HFFc6 (cell line): ENCODE data around the gene LRRC27. TPM values are rescaled to one million over a fixed set of nuclear protein-coding genes. Genes with fewer than 3 reads are reported as not detected.
A peak's percentile ranks its signal among the peaks of the same experiment; 100 is the strongest.

ENCODE experiments used
- DNase-seq: peaks from one replicate; pipeline ENCODE4 v3.0.0-alpha.2; 2018
- H3K27ac Mint-ChIP-seq: 2 replicates; pipeline ENCODE4 v1.8.0; 2020; ENCODE audit warnings: mild to moderate bottlenecking, mixed read lengths
- H3K27me3 Mint-ChIP-seq: 2 replicates; pipeline ENCODE4 v1.8.0; 2021; ENCODE audit warnings: mild to moderate bottlenecking, moderate library complexity, mixed read lengths; ENCODE audit not compliant: insufficient read depth
- H3K36me3 Mint-ChIP-seq: 2 replicates; pipeline ENCODE4 v1.8.0; 2021; ENCODE audit warnings: low read depth, mixed read lengths
- H3K4me1 Mint-ChIP-seq: 2 replicates; pipeline ENCODE4 v1.8.0; 2020; ENCODE audit warnings: low read depth, mixed read lengths
- H3K4me3 Mint-ChIP-seq: 2 replicates; pipeline ENCODE4 v1.8.0; 2020; ENCODE audit warnings: mild to moderate bottlenecking, moderate library complexity, mixed read lengths
- H3K9me3 Mint-ChIP-seq: 2 replicates; pipeline ENCODE4 v1.8.0; 2020; ENCODE audit warnings: mild to moderate bottlenecking, mixed read lengths
- CTCF ChIP-seq: fragments of 200-600 bp; sonication (generic); IDR thresholded peaks from 2 replicates; pipeline ENCODE4 v1.5.0; 2021; ENCODE audit warnings: antibody characterized with exemption, mild to moderate bottlenecking
- total RNA-seq, 6 experiments: library from RNA; stranded (reverse); fragmentation: NEBNext Ultra II Directional; extraction: Animal tissue kit (Norgen Biotek cat#: 25700); gene quantifications; 2 replicates in 1 of 6; 3 replicates in 5 of 6; pipeline ENCODE4 v1.2.3, GENCODE V29; 2021

The LRRC27 gene
- total RNA-seq, 6 experiments from 2014 or later: 4.7 to 6.7 (median 6.0) TPM

DNA sequence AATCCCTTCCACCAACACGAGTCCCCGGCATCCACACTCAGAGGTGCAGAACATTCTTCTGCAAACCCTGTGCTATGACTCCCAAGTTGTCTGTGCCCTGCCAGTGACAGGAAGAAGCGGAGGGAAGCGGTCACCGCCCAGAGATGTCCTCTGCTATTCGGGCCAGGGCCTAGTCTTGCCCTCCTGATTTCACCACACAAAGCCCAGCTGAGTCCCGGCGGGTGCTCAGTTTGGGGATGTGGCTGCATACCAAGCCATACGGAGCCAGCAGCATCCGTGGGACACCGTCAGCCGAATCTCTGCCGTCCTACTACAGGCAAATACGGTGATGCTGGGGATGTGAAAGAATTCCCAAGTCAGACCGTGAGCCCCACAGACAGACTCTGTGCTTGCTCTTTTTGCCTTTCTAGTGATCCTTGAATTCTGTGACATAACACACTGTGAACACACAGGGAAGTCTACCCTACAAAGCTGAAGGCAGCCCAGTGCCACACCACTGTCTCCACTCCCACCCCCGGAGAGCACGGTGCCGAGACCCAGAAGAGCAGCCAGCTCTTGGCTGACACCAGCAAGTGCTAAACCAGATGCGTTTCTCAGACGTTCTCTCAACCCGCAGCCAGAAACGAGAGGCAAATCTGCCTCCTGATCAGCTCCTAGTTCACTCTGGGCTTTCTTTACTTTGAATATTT is 26.2 kb upstream of the LRRC27 start:
- no peak for TF ChIP-seq CTCF
- no peaks in the 10 kb centered on the region for H3K4me1 Mint-ChIP-seq
- H3K36me3 Mint-ChIP-seq: no peaks in the 10 kb centered on the region; the same call in 1 of the 2 replicates
- H3K27me3 Mint-ChIP-seq: peaks cover 23% of the 10 kb centered on the region
- no peaks in the 10 kb centered on the region for H3K9me3 Mint-ChIP-seq
- no peak for DNase-seq
- H3K4me3 Mint-ChIP-seq: no peak overlapping the region
- no peak overlapping the region for H3K27ac Mint-ChIP-seq

DNA sequence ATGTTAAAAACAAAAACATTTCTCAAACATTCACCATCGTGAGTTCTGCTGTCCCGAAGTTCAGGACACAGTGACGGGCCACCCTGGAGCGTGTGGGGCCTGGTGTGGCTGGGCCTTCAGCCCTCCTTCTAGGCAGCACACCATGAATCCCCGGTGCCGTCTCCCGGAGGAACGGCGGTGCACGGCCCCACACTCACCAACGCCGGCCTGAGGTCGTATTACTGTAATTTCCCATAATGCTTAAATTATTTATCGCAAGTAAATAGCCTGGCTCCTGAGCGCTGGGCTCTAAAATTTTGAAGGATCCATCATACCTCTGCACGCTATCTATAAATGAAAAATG is 25.7 kb upstream of the LRRC27 start:
- Mint-ChIP-seq H3K27ac (no peak overlapping the region), H3K4me3 (no peak overlapping the region), H3K9me3 (no peaks in the 10 kb centered on the region), H3K27me3 (peaks cover 19% of the 10 kb centered on the region), H3K36me3 (no peaks in the 10 kb centered on the region; the same call in 1 of the 2 replicates), H3K4me1 (no peaks in the 10 kb centered on the region)
- TF ChIP-seq CTCF: no peak
- DNase-seq: no peak

- DNase-seq: no peak
- H3K27me3 Mint-ChIP-seq: peaks cover 19% of the 10 kb centered on the region
- no peaks in the 10 kb centered on the region for H3K9me3 Mint-ChIP-seq
- no peak overlapping the region for H3K27ac Mint-ChIP-seq
- no peak for TF ChIP-seq CTCF
- H3K36me3 Mint-ChIP-seq: no peaks in the 10 kb centered on the region; the same call in 1 of the 2 replicates
- H3K4me1 Mint-ChIP-seq: no peaks in the 10 kb centered on the region
- peak overlapping the region; percentile 71 for H3K4me3 Mint-ChIP-seq
Measured at GRCh38 chr10:132306864-132307751, 24.9 kb upstream of the LRRC27 start.

DNA sequence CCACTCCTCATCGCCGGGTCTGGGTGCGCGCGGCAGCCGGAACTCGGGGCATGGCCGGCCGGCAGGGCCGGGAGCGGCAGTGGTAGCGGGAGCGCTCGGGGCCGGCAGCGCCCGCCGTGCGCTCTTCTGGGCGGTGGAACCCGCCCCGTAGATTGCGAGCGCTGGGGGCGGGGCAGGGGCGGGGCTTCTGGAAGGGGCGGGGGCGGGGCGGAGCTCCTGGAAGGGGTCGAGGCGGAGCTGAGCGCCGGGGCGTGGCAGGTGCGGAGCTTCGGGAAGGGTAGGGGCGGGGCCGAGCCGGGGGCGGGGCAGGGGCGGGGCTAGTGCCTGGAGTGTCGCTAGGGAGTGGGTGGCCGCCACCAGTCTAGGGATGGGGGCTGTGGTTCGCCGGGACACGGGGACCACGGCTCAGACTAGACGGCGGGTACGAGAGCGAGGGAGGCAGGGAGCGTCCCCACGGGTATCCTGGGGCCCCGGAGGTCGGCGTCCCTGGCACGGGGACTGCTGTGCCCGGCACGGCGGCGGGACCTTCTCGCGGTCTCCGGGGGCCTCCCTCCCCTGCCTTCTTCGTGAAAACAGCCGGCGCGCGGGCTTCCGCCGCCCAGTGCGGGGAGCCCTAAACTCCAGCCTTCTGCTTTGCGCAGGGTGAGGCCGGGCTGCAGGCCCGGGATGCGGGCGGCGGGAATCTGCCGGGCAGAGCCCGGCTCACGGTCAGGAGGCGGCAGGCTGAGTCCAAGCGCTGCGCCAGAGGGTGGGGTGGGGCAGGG is 24.0 kb upstream of the LRRC27 start, which contains the start of gene STK32C:
Gene STK32C (minus strand): TSS at position 128 of the 764 bp plus-strand sequence. CDS start 117 bp downstream, at position 11.
- H3K9me3 Mint-ChIP-seq: no peaks in the 10 kb centered on the region
- peak; percentile 71 for DNase-seq
- no peaks in the 10 kb centered on the region for H3K4me1 Mint-ChIP-seq
- no peak within 1 kb of the TSS for H3K27ac Mint-ChIP-seq
- no peak for TF ChIP-seq CTCF
- no peaks in the 10 kb centered on the region; the same call in 1 of the 2 replicates for H3K36me3 Mint-ChIP-seq
- peak within 1 kb of the TSS; percentile 80 for H3K4me3 Mint-ChIP-seq
- peaks cover 13% of the 10 kb centered on the region for H3K27me3 Mint-ChIP-seq
